Endothelial cell of umbilical vein (primary cell): ENCODE results near the gene SRSF3. TPM values are rescaled to one million over a fixed set of nuclear protein-coding genes. Genes with fewer than 3 reads are reported as not detected.

Experiments used
- BruUV-seq: library from RNA; stranded (reverse); fragments of 400-500 nt; replicated peaks from 2 replicates; lab custom pipeline; 2021; lab: Mats Ljungman, UMichigan
- CTCF ChIA-PET: fragments of 300-600, 350-600 bp; sonication (Branson Sonifier 250); formaldehyde crosslinking; loops from one replicate; lab custom pipeline; 2021; ENCODE audit warnings: antibody characterized with exemption, inconsistent platforms; lab: Charles Lee
- POLR2A ChIA-PET: fragments of 300-600, 350-600 bp; sonication (Branson Sonifier 250); formaldehyde crosslinking; loops from one replicate; lab custom pipeline; 2021; ENCODE audit warnings: antibody characterized with exemption, inconsistent platforms; lab: Charles Lee
- DNase-seq: peaks from one replicate; pipeline ENCODE4 v3.0.0-alpha.2; 2011; ENCODE audit warnings: low read depth, low spot score
- FAIRE-seq: peaks from 2 replicates; lab custom pipeline; 2011; peaks lifted over from hg19 to GRCh38; lab: Jason Lieb, UNC
- H2AFZ ChIP-seq: 2 replicates; pipeline ENCODE4 v1.6.0; 2012; ENCODE audit warnings: low read depth, low read length, control low read depth, inconsistent platforms
- H3K27ac ChIP-seq: 2 replicates; pipeline ENCODE4 v1.5.1; 2011; ENCODE audit warnings: low read depth, mild to moderate bottlenecking, control low read depth, low read length, moderate library complexity; ENCODE audit not compliant: insufficient read depth
- H3K27me3 ChIP-seq, 2 experiments: 2 replicates each; pipeline versions ENCODE4 v1.6.0 to v1.6.1; 2011; ENCODE audit warnings: low read length in 2 of 2, mixed read lengths in 1 of 2; ENCODE audit not compliant: control insufficient read depth in 2 of 2, insufficient read depth in 2 of 2
- H3K36me3 ChIP-seq, 2 experiments: 2 replicates in 1 of 2; 3 replicates in 1 of 2; pipeline ENCODE4 v1.5.1; 2011; ENCODE audit warnings: low read length in 2 of 2, mild to moderate bottlenecking in 1 of 2, moderate library complexity in 1 of 2; ENCODE audit not compliant: control insufficient read depth in 2 of 2, insufficient read depth in 2 of 2; ENCODE audit errors: extremely low read depth in 1 of 2
- H3K4me1 ChIP-seq: 3 replicates; pipeline ENCODE4 v1.5.1; 2011; ENCODE audit warnings: mild to moderate bottlenecking, low read length; ENCODE audit not compliant: control insufficient read depth, insufficient read depth; ENCODE audit errors: extremely low read depth
- H3K4me2 ChIP-seq: 2 replicates; pipeline ENCODE4 v1.6.1; 2011; ENCODE audit warnings: low read length, control low read depth, mixed read lengths; ENCODE audit not compliant: insufficient read depth
- H3K4me3 ChIP-seq, 3 experiments: fragments of 200-600 bp in 1 of 3; sonication (generic), shearing (Covaris generic) in 1 of 3; replicated peaks in 1 of 3; 2 replicates each; pipeline ENCODE4 v1.5.1; 2011 to 2016; ENCODE audit warnings: control low read depth in 3 of 3, low read length in 3 of 3, mild to moderate bottlenecking in 2 of 3, inconsistent platforms in 1 of 3, low read depth in 1 of 3, moderate library complexity in 1 of 3; ENCODE audit not compliant: insufficient read depth in 1 of 3
- H3K79me2 ChIP-seq: 2 replicates; pipeline ENCODE4 v1.6.0; 2012; ENCODE audit warnings: low read length, inconsistent platforms; ENCODE audit not compliant: control insufficient read depth, insufficient read depth
- H3K9ac ChIP-seq: replicated peaks from 2 replicates; pipeline ENCODE3; 2011; ENCODE audit warnings: low read length, control low read depth; ENCODE audit not compliant: insufficient read depth; ENCODE audit errors: extremely low read depth
- H3K9me1 ChIP-seq: replicated peaks from 3 replicates; pipeline ENCODE4 v1.6.0; 2011; ENCODE audit warnings: mild to moderate bottlenecking, low read length; ENCODE audit not compliant: control insufficient read depth, insufficient read depth; ENCODE audit errors: extremely low read depth
- H3K9me3 ChIP-seq: replicated peaks from 2 replicates; pipeline ENCODE4 v1.5.1; 2012; ENCODE audit warnings: low read length, inconsistent platforms; ENCODE audit not compliant: control insufficient read depth, insufficient read depth
- H4K20me1 ChIP-seq: replicated peaks from 2 replicates; pipeline ENCODE3; 2011; ENCODE audit warnings: mild to moderate bottlenecking, low read length; ENCODE audit not compliant: control insufficient read depth, insufficient read depth; ENCODE audit errors: extremely low read depth
- CTCF ChIP-seq, 2 donors: IDR thresholded peaks; 1 replicate in 1 of 2; 2 replicates in 1 of 2; pipeline ENCODE4 v1.5.1; 2011; ENCODE audit warnings: low read length in 2 of 2, mild to moderate bottlenecking in 2 of 2, moderate library complexity in 2 of 2, control low read depth in 1 of 2, inconsistent platforms in 1 of 2, low read depth in 1 of 2; ENCODE audit not compliant: insufficient read depth in 1 of 2; ENCODE audit errors: extremely low read depth in 1 of 2
- EZH2 ChIP-seq: IDR thresholded peaks from 2 replicates; pipeline ENCODE4 v1.6.1; 2012; ENCODE audit warnings: borderline replicate concordance, low read depth, mild to moderate bottlenecking, moderate library complexity, low read length, inconsistent platforms; ENCODE audit not compliant: severe bottlenecking
- FOS ChIP-seq: IDR thresholded peaks from 2 replicates; pipeline ENCODE4 v1.6.1; 2011; ENCODE audit warnings: mild to moderate bottlenecking, low read length, moderate library complexity, borderline replicate concordance; ENCODE audit not compliant: insufficient read depth
- GATA2 ChIP-seq: IDR thresholded peaks from 2 replicates; pipeline ENCODE4 v1.7.0; 2011; ENCODE audit warnings: low read depth, mild to moderate bottlenecking, moderate library complexity, mixed read lengths, low read length; ENCODE audit not compliant: insufficient read length, insufficient read depth
- JUN ChIP-seq: IDR thresholded peaks from 2 replicates; pipeline ENCODE4 v1.6.1; 2011; ENCODE audit warnings: borderline replicate concordance, low read depth; ENCODE audit not compliant: insufficient read length, insufficient read depth
- MAX ChIP-seq: IDR thresholded peaks from 2 replicates; pipeline ENCODE4 v1.6.1; 2011; ENCODE audit not compliant: insufficient read depth, insufficient read length
- MYC ChIP-seq: IDR thresholded peaks from one replicate; pipeline ENCODE4 v1.6.1; 2011; ENCODE audit warnings: mild to moderate bottlenecking, low read depth, low read length
- POLR2A ChIP-seq: IDR thresholded peaks from 2 replicates; pipeline ENCODE4 v1.6.1; 2012; ENCODE audit warnings: low read depth, mild to moderate bottlenecking, control low read depth, low read length
- POLR2AphosphoS5 ChIP-seq: IDR thresholded peaks from 2 replicates; pipeline ENCODE4 v1.6.1; 2012; ENCODE audit warnings: low read depth, mild to moderate bottlenecking, control low read depth, low read length, moderate library complexity; ENCODE audit not compliant: insufficient read depth
- dilution Hi-C: fragments of 300-500 bp; cut with MboI; formaldehyde crosslinking; loops from one replicate; pipeline ENCODE4 v1.15.0; 2019; ENCODE audit warnings: low sequenced_read_pairs; ENCODE audit not compliant: extremely low pct_ligation_motif_present
- intact Hi-C: fragments of 100-400 bp; cut with micrococcal nuclease; formaldehyde crosslinking; loops from one replicate; pipeline ENCODE4 v1.10.0; 2022
- polyA plus RNA-seq, 4 experiments: library from polyadenylated mRNA; depleted of rRNA in 3 of 4; stranded (reverse) in 3 of 4; unstranded in 1 of 4; fragments of >200 nt; gene quantifications; 2 replicates each; pipeline versions ENCODE4 v1.2.1 to v1.2.3, GENCODE V29; 2011 to 2012; ENCODE audit warnings: missing spikeins in 1 of 4
- total RNA-seq: library from RNA; stranded (reverse); gene quantifications from 2 replicates; pipeline ENCODE4 v1.2.3, GENCODE V29; 2021

Gene SRSF3
- total and polyA plus RNA-seq, 2 donors (not counting 3 experiments of a cell fraction or from before 2014, with no cell fraction given) = 317 to 393 TPM

- no peak overlapping the region for H3K9ac ChIP-seq
- no peaks in the 10 kb centered on the region for H3K9me3 ChIP-seq
- no peak overlapping the region for H2AFZ ChIP-seq
- no peaks in the 10 kb centered on the region for H3K9me1 ChIP-seq
- TF ChIP-seq FOS (no peak), GATA2 (no peak), MYC (no peak), CTCF (IDR thresholded peaks at IDR 0.05; ENCODE audit: extremely low read depth in 1 of 2, insufficient read depth in 1 of 2, low read depth in 1 of 2, low read length in 2 of 2) (no peak), POLR2A (no peak), JUN (no peak), MAX (no peak), EZH2 (no peak), POLR2AphosphoS5 (no peak)
- ChIA-PET POLR2A (no interaction called here), CTCF (interaction anchor here (1.3 to 4.5 kb wide), 6 partner anchors 9 to 97 kb away, joined by 4 to 22 read pairs (median 5); partner anchors contain the start of gene CDKN1A)
- intact Hi-C loops = loop anchor here (10.0 kb wide), 1 partner anchor 228 kb away; no protein-coding TSS in a partner anchor
- H3K4me2 ChIP-seq = no peak overlapping the region
- H3K4me1 ChIP-seq = peaks cover 9% of the 10 kb centered on the region
- no peak for FAIRE-seq
- BruUV-seq = no TSS peak
- no peaks in the 10 kb centered on the region for H3K36me3 ChIP-seq
- no peaks in the 10 kb centered on the region for H3K27me3 ChIP-seq
- H3K79me2 ChIP-seq = no peaks in the 10 kb centered on the region
- DNase-seq = no peak
- no peak overlapping the region for H3K27ac ChIP-seq
- no peak overlapping the region for H3K4me3 ChIP-seq
- dilution Hi-C loops = no loop called here
- no peaks in the 10 kb centered on the region for H4K20me1 ChIP-seq
These were observed 33.0 kb downstream of the SRSF3 start for GRCh38 chr6:36627141-36627540.
